H54 (cell line): ENCODE data around the gene ASCC1.

ENCODE experiments used
- DNase-seq: peaks from one replicate; pipeline ENCODE4 v3.0.0; 2011; ENCODE audit warnings: low spot score, mixed read lengths; ENCODE audit not compliant: insufficient read length
- FAIRE-seq: peaks from 3 replicates; lab custom pipeline; 2011; peaks lifted over from hg19 to GRCh38; lab: Jason Lieb, UNC
- POLR2A ChIP-seq: IDR thresholded peaks from 2 replicates; pipeline ENCODE4 v1.6.1; 2011; ENCODE audit warnings: low read depth, mild to moderate bottlenecking, low read length

The ASCC1 gene

GRCh38 chr10:72082856-72083789 is 133.0 kb downstream of the ASCC1 start:
- DNase-seq = no peak
- TF ChIP-seq POLR2A = no peak
- no peak for FAIRE-seq

DNA sequence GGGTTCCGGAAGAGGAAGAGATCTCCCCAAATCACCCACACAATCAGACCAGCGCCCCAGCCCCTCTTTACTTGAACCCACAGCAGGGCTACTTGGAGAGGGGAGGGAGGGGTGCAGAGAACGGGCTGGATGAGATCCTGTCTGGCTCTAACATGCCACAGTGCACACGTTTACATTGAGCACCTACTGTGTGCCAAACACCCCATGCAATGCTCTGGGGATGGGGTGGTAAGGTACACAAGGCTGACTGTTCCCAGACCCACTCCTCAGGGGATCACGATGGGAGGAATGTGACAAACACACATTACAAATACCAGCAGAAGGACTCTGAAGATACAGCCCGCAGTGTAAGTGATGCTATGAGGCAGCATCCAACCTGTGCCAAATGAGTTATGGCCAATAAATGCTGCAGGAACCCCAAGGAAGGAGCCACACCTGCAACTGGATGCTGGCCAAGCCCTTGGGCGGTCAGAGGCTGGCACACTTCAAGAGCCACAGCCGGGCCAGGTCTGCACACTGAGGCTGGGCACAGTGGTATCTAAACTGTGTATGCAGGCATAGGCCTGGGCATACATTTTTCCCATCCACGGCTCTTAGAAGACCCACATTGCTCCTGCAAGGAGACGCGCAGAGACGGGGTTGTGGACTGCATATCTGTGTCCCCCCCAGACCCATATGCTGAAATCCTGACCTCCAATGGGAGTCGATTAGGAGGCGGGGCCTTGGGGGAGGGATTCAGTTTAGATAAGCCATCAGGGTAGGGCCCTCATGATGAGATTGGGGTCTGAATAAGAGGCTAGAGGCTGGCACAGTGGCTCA is 134.1 kb downstream of the ASCC1 start:
- no peak for DNase-seq
- no peak for FAIRE-seq
- no peak for TF ChIP-seq POLR2A

DNA sequence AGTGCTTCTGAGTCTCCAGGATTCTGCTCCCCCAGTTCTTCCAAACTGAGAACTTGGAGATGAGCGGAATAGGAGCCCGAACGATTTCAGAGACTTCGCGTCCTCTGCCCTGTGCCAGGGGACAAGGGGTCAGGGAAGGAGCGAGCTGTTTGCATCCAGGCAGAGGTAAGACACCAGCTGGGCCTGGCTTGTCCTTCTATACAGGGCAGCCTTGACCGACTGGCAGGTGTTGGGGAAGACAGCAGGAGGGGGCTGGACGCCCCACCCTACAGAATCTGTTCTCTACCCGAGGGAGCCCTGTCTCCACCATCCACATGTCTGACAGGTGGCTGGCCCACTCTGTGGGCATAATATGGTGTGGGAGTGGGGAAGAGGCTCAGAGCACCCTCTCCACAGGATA is 134.9 kb downstream of the ASCC1 start:
- no peak for TF ChIP-seq POLR2A
- FAIRE-seq = no peak

DNA sequence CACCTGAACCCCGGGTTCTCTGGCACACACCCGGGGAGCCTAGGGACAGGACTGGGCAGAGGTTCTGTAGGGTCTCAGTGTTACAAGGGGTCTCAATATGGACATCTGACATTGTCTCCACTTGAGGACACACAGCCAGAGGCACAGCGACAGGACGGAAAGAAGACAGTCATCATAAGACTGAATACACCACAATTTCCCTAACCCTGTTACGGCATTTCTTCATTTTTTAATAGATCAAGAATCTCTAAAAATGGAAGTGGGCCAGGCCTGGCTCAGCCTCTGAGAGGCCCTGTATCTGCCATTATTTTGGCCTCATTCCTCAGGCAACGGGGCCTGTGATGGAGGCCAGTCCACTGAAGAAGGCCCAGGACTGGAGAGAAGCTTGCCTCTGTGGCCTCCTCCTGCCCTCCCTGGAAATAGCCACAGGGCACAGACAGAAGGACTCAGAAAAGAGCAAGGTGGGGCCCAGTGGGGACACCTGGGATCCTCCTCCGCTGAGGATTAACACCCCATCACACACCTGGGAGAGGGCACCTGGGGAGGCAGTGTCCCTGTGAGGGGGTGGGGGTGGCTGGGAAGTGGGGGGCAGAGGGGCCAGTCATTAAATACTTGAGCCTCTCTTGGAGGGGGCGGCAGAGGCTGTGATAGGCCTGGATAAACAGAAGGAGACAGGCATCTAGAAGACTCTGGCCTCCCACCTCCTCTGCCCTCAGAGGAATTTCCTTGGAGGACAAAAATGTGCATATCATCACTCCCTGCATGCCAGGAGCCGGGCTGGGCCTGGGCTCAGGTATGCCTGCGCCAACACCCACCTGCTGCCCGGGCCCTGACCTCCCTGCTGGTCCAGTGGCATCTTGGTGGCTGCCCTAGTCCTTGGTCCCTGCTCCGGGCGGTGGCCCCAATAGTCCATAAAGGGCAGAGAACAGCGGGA is 135.8 kb downstream of the ASCC1 start:
- no peak for TF ChIP-seq POLR2A
- no peak for DNase-seq
- no peak for FAIRE-seq

More for the DNA sequence above, 134.9 kb downstream of the ASCC1 start:
- no peak for DNase-seq

GRCh38 chr10:72079356-72079755 is 136.7 kb downstream of the ASCC1 start:
- DNase-seq (no peak), FAIRE-seq (no peak)
- TF ChIP-seq POLR2A = no peak

GRCh38 chr10:72077275-72077990 is 138.6 kb downstream of the ASCC1 start:
- no peak for TF ChIP-seq POLR2A
- FAIRE-seq (no peak), DNase-seq (no peak)

- no peak for TF ChIP-seq POLR2A
- no peak for FAIRE-seq
Observed at GRCh38 chr10:72076756-72077155, 139.3 kb downstream of the ASCC1 start.

GRCh38 chr10:72075376-72076115 is 140.5 kb downstream of the ASCC1 start:
- TF ChIP-seq POLR2A = no peak
- FAIRE-seq (no peak), DNase-seq (no peak)

More at GRCh38 chr10:72076756-72077155, 139.3 kb downstream of the ASCC1 start:
- no peak for DNase-seq

- TF ChIP-seq POLR2A = no peak
- no peak for DNase-seq
- no peak for FAIRE-seq
Observed at GRCh38 chr10:72074574-72075375, 141.3 kb downstream of the ASCC1 start.

DNA sequence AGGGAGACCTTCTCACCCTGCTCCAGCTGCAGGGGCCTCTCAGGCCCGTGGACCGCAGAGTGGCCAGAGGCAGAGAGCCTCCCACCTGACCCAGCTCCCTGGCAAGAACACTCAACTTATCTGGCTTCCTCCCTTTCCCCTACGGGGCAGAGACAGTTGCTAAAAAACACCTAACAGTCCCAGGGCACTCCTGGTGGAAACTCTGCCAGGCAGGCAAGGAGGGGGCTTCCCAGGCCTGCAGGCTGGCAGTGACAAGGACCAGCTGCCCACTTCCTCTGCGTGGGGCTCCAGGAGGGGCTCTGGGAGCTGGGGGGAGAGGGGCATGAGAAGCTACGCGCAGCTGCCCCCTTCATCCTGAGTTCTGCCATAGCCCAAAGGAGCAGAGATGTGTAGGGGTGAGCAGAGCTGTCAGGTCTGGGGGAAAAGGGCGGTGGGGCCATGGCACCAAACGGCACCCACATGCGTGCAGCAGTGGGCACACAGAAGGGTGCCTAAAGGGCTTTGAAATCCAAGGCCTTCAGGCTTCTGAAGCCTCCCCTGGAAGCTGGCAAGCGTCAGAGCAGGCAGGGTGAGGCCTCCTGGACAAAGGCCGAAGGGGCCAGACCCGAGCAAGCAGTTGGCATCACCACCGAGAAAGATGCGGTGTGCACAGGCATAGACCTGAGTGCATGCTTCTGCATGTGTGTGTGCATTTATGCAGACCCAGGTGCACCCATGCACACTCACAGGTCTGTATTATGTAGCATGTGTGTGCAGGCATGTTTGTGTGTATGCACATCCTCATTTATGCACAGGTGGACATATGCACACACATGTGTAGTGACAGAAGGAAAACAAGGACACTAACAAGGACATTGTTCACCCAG is 142.1 kb downstream of the ASCC1 start:
- no peak for TF ChIP-seq POLR2A
- DNase-seq (no peak), FAIRE-seq (no peak)

DNA sequence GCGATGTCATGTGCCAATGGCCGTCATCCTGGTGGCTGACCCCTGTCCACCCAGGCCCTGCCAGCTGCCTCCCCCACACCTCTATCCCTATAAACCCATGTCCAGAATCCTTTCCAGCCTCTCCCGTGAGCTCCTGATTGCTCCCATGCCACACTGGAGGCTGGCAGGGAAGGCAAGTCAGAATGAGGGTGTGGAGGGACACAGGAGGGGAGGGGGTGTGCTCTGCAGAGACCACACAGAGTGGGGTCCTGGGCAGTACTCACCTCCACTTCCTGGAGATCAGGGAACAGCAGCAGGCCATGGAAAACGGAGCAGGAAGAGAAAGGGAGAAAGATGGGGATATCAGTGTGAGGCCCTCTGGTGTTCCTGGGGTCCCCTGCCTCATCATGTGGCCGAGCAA is 143.4 kb downstream of the ASCC1 start:
- no peak for TF ChIP-seq POLR2A
- no peak for DNase-seq
- FAIRE-seq = no peak
